ENCODE data around the gene NDUFB5.

The NDUFB5 gene

DNA sequence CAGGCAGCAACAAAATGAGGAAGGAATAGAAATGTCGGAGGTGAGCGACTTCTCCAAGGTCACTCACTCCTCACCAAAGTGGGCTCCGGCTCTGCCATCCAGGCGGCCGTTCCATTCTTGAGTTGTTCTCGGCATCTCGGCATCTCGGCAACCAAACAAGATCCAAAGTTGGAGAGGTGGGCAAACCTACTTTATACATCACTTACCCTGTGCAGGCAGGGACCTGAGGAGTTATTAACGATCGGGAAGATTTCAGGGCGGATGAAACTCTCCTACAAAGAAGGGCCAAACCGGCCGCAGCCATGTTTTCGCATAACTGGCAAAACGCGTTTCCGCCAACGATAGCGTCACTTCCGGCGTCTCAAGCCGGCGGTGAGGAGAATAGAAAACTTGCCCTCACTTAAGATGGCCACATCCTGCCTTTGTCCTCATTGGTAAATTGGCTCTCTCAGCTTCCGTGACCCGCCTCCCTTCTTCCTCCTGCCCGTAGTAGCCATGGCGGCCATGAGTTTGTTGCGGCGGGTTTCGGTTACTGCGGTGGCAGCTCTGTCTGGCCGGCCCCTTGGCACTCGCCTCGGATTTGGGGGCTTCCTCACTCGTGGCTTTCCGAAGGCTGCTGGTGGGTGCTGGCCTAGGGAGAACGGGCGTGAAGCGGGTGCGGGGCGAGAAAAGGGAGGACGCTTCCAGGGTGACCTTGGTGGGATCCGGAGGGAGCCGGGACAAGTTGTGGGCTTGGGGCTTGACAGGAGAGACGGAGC, at the start of gene NDUFB5, which contains the start of gene MRPL47:
Gene NDUFB5 (plus strand): TSS at position 474 of the 758 bp plus-strand sequence. CDS start 22 bp downstream, at position 496.
Gene MRPL47 (minus strand): TSS at position 318 of the 758 bp plus-strand sequence. CDS start 14 bp downstream, at position 304.
- no peak for TF ChIP-seq CTCF (IDR thresholded peaks at IDR 0.05; ENCODE audit: borderline replicate concordance, insufficient read depth, low read depth, low read length)
- H3K4me3 ChIP-seq (ENCODE audit: low read depth, low read length): peak within 1 kb of the TSS; percentile 77

GRCh38 chr3:179558742-179559364, 45.7 kb upstream of the NDUFB5 start:
- peak; percentile 73; the same call in 1 of the 2 replicates for TF ChIP-seq CTCF (IDR thresholded peaks at IDR 0.05; ENCODE audit: borderline replicate concordance, insufficient read depth, low read depth, low read length)

GRCh38 chr3:179560791-179561190, 43.8 kb upstream of the NDUFB5 start:
- TF ChIP-seq CTCF (IDR thresholded peaks at IDR 0.05; ENCODE audit: borderline replicate concordance, insufficient read depth, low read depth, low read length): no peak
- H3K4me3 ChIP-seq (ENCODE audit: low read depth, low read length): no peak overlapping the region

More at GRCh38 chr3:179558742-179559364, 45.7 kb upstream of the NDUFB5 start:
- H3K4me3 ChIP-seq (ENCODE audit: low read depth, low read length): no peak overlapping the region

GRCh38 chr3:179562591-179563270, 41.9 kb upstream of the NDUFB5 start, which contains the start of gene ACTL6A:
ACTL6A (plus strand) TSS chr3:179562926; CDS start chr3:179563093, 167 bp downstream.
- peak within 1 kb of the TSS; percentile 81 for H3K4me3 ChIP-seq (ENCODE audit: low read depth, low read length)
- no peak for TF ChIP-seq CTCF (IDR thresholded peaks at IDR 0.05; ENCODE audit: borderline replicate concordance, insufficient read depth, low read depth, low read length)

DNA sequence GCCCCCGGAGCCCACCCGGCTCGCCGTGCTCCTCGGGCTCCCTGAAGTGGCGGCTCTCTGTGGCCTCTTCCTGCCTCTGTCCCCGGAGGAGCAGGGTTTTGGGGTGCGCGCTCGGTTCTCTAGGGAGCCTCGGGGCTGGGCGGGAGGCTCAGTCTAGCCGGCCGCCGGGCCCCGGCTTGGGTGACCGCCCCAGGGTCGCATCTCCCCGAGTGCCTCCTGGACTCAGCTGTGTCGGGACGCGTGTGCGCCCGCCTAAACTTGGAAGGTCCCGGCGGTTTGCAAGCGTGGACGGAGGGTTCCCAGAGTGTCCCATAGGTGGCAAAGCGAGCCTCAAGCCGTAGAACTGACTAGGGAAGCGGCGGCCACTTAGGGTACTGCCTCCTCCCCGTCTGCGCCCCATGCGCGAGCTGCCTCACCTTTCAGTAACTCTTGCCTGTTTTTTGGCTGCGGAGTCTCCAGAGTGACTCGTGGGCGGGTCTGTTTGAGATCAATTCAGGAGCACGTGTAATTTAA, 41.3 kb upstream of the NDUFB5 start:
- peak overlapping the region; percentile 81 for H3K4me3 ChIP-seq (ENCODE audit: low read depth, low read length)
- peak; percentile 56; the same call in 1 of the 2 replicates for TF ChIP-seq CTCF (IDR thresholded peaks at IDR 0.05; ENCODE audit: borderline replicate concordance, insufficient read depth, low read depth, low read length)

- no peak for TF ChIP-seq CTCF (IDR thresholded peaks at IDR 0.05; ENCODE audit: borderline replicate concordance, insufficient read depth, low read depth, low read length)
- no peak overlapping the region for H3K4me3 ChIP-seq (ENCODE audit: low read depth, low read length)
Observed at GRCh38 chr3:179565496-179565895, 39.1 kb upstream of the NDUFB5 start.

Measured in GM12875 (cell line).